IPS-18a (cell line): ENCODE data around the gene PPOX.
A peak's percentile ranks its signal among the peaks of the same experiment; 100 is the strongest.

ENCODE experiments used
- H3K27ac ChIP-seq: one replicate; pipeline ENCODE4 v1.5.1; 2013; ENCODE audit warnings: low read length
- H3K27me3 ChIP-seq: one replicate; pipeline ENCODE4 v1.6.1; 2013; ENCODE audit warnings: mild to moderate bottlenecking, low read length; ENCODE audit not compliant: control insufficient read depth, insufficient read depth
- H3K36me3 ChIP-seq: one replicate; pipeline ENCODE4 v1.6.1; 2013; ENCODE audit warnings: low read depth, low read length; ENCODE audit not compliant: control insufficient read depth
- H3K4me1 ChIP-seq: one replicate; pipeline ENCODE4 v1.6.1; 2013; ENCODE audit warnings: low read depth, low read length; ENCODE audit not compliant: control insufficient read depth
- H3K4me3 ChIP-seq: one replicate; pipeline ENCODE4 v1.5.1; 2013; ENCODE audit warnings: low read length
- H3K9ac ChIP-seq: one replicate; pipeline ENCODE4 v1.6.1; 2013; ENCODE audit warnings: mild to moderate bottlenecking, low read length, moderate library complexity
- H3K9me3 ChIP-seq: one replicate; pipeline ENCODE4 v1.6.1; 2013; ENCODE audit warnings: low read depth, low read length; ENCODE audit not compliant: control insufficient read depth

Gene PPOX

DNA sequence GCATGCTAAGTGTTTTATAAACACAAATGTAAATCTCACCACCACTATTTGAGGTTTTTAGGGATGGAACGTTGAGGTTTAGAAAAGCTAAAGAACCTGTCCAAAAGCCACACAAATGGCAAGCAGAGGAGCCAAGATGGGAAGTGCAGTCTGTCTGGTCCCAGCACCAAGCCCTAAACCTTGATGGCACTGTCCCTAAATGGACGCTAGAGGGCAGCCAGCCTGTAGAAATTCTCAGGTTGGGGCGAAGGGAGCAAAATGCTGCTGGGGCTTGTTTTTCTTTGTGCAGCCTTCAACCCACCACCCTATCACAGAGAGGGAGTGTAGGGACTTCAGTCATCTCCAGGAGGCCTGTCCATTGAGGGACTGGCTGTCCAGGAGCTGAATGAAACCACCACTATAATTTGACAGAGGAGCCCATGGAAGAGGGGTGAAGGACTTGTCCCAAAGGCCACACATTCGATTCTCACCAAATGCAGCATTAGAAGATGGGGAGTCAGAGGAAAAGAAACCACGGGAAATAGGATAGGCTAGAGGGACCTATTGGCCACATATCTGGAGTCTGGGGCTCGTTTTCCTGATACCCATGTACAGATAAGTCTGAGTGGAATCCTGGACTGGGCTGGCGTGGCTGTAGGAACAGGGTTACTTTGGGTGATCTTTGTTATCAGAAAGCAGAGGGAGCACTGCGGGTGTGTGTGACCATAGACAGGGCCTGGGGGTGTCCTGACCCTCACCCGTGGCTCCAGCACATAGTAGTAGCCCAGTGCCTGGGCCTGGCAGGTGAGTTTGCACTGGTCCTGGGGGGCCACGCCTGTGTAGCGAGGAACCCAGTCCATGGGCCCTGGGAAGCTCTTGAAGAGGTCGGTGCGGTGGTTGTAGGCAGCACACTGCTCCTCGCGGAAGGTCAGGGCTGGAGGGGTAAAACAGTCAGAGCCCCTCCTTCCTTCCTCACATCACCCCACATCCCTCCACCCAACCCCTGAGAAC lies 26.5 kb downstream of the PPOX start:
- Histone ChIP-seq H3K27me3 (no peaks in the 10 kb centered on the region), H3K36me3 (peaks cover 13% of the 10 kb centered on the region), H3K4me3 (no peak overlapping the region), H3K4me1 (peaks cover 10% of the 10 kb centered on the region), H3K9me3 (no peaks in the 10 kb centered on the region), H3K27ac (no peak overlapping the region), H3K9ac (no peak overlapping the region)

DNA sequence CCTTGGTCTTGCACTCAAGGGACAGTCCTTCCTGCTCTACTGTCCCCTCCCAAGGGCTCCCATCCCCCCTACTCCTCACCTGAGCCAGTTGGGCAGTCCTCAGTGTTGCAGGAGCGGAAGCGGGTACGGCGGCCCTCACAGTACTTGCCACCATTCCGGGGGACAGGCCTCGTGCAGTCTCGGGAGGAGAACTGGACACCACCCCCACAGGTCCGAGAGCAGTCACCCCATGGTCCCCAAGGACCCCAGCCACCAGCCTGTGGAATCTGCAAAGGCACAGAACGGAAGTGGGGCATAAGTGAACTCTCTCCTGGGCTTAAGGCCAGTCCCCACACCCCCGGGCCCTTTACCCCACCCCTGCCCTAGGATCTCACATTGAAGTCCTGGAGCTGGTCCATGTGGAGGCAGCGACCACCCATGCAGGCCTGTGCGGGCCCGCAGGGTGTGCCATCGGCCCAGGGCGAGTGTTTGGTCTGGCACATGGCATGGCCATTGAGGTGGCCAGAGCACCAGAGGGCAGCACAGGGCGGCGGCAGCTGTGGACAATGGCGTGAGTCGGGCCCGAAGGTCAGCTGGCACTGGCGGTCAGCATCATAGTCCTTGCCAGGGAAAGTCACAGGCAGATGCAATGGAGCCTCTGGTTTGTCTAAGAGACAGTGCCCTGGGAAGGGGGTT lies 27.5 kb downstream of the PPOX start:
- Histone ChIP-seq H3K27ac (no peak overlapping the region), H3K9ac (no peak overlapping the region), H3K9me3 (no peaks in the 10 kb centered on the region), H3K4me1 (peaks cover 19% of the 10 kb centered on the region), H3K4me3 (no peak overlapping the region), H3K27me3 (no peaks in the 10 kb centered on the region), H3K36me3 (peaks cover 13% of the 10 kb centered on the region)

DNA sequence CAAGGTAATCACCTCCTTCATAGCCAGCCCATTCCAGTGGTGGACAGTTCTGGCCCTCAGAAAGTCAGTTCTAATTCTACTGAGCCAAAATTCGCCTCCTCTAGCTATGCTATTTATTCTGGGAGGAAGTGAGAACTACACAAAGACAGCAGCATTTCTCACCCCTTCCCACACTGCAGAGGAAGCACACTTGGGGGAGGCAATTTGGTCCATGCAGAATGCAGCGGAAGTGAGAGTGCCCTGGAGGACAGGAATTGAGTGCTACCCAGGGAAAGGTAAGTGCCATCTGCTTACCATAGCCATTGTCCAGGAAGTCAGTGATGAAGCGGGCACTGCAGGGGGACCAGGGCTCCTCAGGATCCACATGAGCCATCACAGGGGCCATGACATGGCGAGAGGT lies 28.9 kb downstream of the PPOX start:
- no peak overlapping the region for H3K27ac ChIP-seq

DNA sequence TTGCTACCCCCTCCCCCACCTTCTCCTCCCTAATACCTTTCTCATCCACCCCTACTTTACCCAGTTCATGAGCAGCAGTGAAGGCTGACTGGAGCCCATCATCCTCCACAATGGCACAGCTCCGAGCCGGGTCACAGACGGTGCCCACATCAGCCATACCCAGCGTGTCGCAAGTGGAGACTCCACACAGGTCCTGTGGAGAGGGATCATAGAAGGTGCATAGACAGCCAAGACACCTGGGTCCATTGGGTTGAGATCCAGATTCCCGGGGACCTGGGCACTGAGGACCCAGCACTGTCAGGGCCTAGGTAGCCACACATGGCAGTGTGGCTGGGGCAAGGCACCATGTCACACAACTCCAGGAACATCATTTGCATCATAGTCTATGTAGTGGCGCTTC lies 29.9 kb downstream of the PPOX start:
- Histone ChIP-seq H3K9me3 (no peaks in the 10 kb centered on the region), H3K4me3 (no peak overlapping the region), H3K27ac (no peak overlapping the region), H3K9ac (no peak overlapping the region), H3K4me1 (peaks cover 42% of the 10 kb centered on the region), H3K27me3 (no peaks in the 10 kb centered on the region), H3K36me3 (peaks cover 13% of the 10 kb centered on the region)

More for the DNA sequence above, 28.9 kb downstream of the PPOX start:
- Histone ChIP-seq H3K9me3 (no peaks in the 10 kb centered on the region), H3K4me1 (peaks cover 33% of the 10 kb centered on the region), H3K27me3 (no peaks in the 10 kb centered on the region), H3K9ac (no peak overlapping the region), H3K36me3 (peaks cover 13% of the 10 kb centered on the region), H3K4me3 (no peak overlapping the region)

DNA sequence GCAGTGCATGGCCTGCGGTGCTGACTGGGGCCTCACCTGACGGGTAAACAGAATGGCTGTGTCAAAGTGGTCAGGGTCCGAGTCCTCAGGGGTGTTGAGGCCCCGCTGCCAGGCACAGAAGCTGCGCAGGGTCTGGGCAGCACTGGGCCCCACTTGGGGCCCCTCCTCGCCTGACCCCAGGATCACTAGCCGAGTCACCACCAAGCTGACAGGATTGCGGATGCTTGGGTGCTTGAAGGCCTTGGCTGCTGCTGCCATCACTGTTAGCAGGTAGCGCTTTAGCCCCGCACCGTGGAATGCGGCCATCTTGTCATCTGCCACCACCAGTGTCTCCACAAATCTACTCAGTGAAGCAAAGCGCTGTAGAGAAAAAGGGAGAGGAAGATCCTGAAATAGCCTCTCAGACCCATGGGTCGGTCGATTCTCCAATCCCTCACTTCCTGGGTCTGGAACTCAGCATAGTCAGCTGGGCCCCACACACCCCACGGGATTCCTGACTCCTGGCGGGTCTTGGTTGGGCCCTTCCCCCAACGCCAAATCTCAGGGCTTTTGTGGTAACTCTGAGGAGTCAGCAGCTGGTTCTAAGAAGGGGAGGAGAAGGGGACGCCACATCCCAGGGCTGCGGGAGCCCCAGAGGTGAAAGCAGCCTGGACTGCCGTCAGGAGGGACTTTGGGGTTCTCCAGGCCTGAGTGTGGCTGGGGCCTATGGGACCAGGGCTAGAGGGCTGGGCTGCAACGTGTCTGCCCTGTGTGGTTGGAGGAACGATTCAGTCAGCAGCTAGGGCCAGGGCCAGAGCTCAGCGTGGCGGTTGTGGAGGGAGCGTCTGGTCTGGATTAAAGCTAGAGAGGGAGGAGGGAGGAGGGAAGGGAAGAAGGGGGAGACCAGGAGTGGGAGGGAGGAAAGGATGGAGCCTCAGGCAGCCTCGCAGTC lies 30.6 kb downstream of the PPOX start:
- peak overlapping the region; percentile 15 for H3K4me3 ChIP-seq
- H3K4me1 ChIP-seq: peaks cover 49% of the 10 kb centered on the region
- H3K9ac ChIP-seq: no peak overlapping the region
- H3K9me3 ChIP-seq: no peaks in the 10 kb centered on the region
- H3K36me3 ChIP-seq: peaks cover 6% of the 10 kb centered on the region
- no peaks in the 10 kb centered on the region for H3K27me3 ChIP-seq
- H3K27ac ChIP-seq: no peak overlapping the region

DNA sequence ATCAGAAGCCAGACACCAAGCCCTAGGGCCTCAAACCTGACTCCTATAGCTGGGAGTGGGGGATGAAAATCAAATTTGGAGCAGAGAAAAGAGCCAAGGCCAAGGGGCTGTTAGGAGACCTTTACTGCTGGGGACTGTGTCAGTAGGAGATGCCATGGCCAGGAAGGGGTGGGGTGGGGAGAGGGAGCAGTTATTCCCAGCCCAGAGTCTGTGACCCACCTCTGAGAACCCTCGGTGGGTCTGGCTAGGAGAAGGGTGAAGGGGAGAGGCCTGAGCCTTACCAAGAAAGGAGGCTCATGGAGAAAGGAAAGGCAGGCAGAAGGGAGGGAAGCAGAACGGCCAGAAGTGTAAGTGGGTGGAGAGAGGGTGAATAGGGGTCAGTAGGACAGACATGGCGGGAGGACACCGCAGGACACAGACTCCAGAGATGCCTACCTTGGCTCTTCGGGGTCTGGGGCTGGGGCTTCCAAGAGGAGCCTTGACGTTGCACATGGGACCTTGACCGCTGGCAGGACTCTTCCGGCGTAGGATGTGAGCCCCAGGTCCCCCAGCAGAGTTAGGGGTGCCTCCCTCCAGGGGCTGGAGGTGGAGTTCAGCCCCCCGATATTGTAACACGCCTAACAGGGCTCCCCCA lies 31.5 kb downstream of the PPOX start:
- no peak overlapping the region for H3K9ac ChIP-seq
- H3K27me3 ChIP-seq: no peaks in the 10 kb centered on the region
- H3K27ac ChIP-seq: no peak overlapping the region
- H3K4me3 ChIP-seq: peak overlapping the region; percentile 15
- peaks cover 5% of the 10 kb centered on the region for H3K36me3 ChIP-seq
- H3K4me1 ChIP-seq: peaks cover 50% of the 10 kb centered on the region
- H3K9me3 ChIP-seq: no peaks in the 10 kb centered on the region

DNA sequence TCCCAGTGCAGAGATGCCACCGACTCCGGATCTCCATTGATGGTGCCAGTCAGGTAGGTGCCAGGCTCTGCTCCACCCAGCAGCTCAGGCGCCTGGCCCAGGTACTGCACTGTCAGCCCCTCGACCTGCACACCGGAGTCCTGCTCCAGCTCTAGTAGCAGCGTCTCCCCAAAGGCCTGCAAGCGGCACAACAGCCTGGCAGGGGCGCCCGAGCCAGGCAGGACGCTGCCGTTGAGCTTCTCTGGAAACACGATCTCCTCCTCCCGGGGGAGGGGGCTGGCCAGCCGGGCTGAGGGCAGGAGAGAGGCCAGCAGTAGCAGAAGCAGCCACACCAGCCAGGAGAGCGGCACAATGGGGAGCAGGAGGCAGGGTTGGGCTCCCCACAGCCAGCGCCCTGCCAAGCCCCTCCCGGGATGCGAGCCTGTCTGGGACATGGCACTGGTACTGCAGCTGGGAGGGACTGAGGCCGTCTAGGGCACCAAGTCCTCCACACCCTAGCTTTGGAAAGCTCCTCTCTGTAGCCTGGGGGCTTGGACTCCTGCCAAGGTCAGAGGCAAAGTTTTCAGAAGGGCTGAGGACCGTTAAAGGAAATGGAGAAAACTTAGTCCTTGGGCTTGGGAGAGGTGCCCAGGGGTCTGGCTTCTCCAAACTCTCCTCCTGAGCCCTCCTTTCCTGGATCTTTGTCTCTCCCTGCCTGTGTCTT lies 32.1 kb downstream of the PPOX start:
- H3K9ac ChIP-seq: peak overlapping the region; percentile 19
- peak overlapping the region; percentile 31 for H3K4me3 ChIP-seq
- no peaks in the 10 kb centered on the region for H3K9me3 ChIP-seq
- H3K4me1 ChIP-seq: peaks cover 50% of the 10 kb centered on the region
- peaks cover 5% of the 10 kb centered on the region for H3K36me3 ChIP-seq
- no peaks in the 10 kb centered on the region for H3K27me3 ChIP-seq
- H3K27ac ChIP-seq: no peak overlapping the region

DNA sequence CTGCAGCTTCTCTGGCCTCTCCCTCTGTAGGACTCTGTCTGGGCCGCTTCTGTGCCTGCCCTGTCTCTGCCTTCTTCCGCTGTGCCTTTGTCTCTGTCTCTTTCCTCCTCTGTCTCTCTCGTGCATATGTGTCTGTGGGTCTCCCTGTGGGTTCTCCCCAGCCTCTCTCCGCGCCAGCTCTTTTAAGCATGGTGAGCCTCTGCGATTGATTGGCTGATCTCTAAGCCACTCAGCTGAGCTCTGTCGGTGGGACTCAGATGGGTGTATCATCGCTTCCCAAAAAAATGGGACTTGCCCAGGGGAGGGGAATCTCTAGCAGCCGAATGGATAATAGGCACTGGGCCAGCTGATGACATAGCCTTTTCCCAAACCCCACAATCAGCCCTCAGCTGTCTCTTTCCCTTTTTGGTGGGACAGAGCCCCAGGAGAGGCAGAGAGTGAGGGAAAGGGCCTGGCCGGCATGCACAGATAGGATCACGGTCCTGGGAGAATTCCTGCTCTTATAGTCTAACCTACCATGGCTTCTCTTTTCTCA lies 32.7 kb downstream of the PPOX start, which contains the start of gene ADAMTS4:
TSS of gene ADAMTS4 (minus strand) at position 158 of the 535 bp plus-strand sequence. CDS start 427 bp downstream, outside the sequence.
- peaks cover 50% of the 10 kb centered on the region for H3K4me1 ChIP-seq
- no peaks in the 10 kb centered on the region for H3K9me3 ChIP-seq
- peak within 1 kb of the TSS; percentile 19 for H3K9ac ChIP-seq
- no peak within 1 kb of the TSS for H3K27ac ChIP-seq
- H3K4me3 ChIP-seq: peak within 1 kb of the TSS; percentile 31
- peaks cover 6% of the 10 kb centered on the region for H3K36me3 ChIP-seq
- no peaks in the 10 kb centered on the region for H3K27me3 ChIP-seq

DNA sequence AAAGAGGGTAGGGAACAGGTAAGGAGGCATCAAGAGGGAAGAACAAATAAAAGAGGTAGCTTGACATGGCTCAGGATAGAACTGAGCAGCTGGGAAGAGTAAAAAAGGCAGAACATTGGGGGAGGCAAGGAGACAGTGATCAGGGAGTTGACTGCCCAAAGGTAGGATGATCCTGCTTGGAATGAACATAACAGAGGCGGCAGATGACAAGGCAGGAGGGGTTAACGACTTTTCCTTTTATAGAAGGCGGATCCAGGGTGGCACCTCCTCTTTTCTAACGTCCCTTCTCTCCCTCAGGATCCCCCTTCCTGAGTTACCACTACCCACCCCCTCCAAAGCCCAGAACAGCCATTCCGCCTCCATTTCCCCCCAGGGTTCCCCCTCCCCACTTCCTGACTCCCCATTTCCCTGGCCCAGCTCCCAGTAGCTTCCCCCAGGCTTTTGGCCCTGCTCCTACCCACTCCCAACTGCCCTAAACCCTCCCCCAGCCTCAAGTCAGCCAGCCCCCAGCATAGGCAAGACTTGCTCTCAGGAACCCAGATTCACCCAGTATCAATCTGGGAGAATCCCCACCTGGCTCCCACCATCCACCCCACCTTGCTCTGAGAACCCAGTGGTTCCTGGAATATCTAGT lies 33.4 kb downstream of the PPOX start:
- no peaks in the 10 kb centered on the region for H3K9me3 ChIP-seq
- peaks cover 12% of the 10 kb centered on the region for H3K36me3 ChIP-seq
- H3K9ac ChIP-seq: peak overlapping the region; percentile 19
- H3K27me3 ChIP-seq: no peaks in the 10 kb centered on the region
- H3K4me3 ChIP-seq: no peak overlapping the region
- peaks cover 50% of the 10 kb centered on the region for H3K4me1 ChIP-seq
- no peak overlapping the region for H3K27ac ChIP-seq
